AG04449 (cell line): Measurements from ENCODE around the gene SOX18.

Experiments used
- CTCF ChIA-PET: fragments of 350-600 bp; formaldehyde crosslinking; extraction: SDS; loops from one replicate; lab custom pipeline; 2021; ENCODE audit warnings: antibody characterized with exemption; lab: Yijun Ruan, JAX
- POLR2A ChIA-PET: fragments of 400-600, 350-600 bp; formaldehyde crosslinking; extraction: SDS; loops from one replicate; lab custom pipeline; 2020; ENCODE audit warnings: antibody characterized with exemption, inconsistent platforms; lab: Yijun Ruan, JAX
- DNase-seq: peaks from one replicate; pipeline ENCODE4 v3.0.0-alpha.2; 2010; ENCODE audit warnings: low read depth, low spot score
- H3K4me3 ChIP-seq: 2 replicates; pipeline ENCODE4 v1.5.1; 2011; ENCODE audit warnings: low read depth, mild to moderate bottlenecking, control low read depth, low read length
- TF ChIP-seq, protein P1 (sequence below): IDR thresholded peaks from one replicate; pipeline ENCODE4 v1.5.1; 2011; ENCODE audit warnings: mild to moderate bottlenecking, moderate library complexity, low read length, control low read depth, inconsistent platforms; ENCODE audit not compliant: insufficient read depth; ENCODE audit errors: missing control alignments

SOX18 gene

GRCh38 chr20:64084685-64085152, 35.3 kb upstream of the SOX18 start:
- no peak for DNase-seq
- CTCF ChIA-PET, result interaction anchor here (0.8 to 8.7 kb wide), 5 partner anchors 22 to 46 kb away, joined by 3 to 51 read pairs (median 4); partner anchors contain the start of genes NPBWR2 and TCEA2
- no peak overlapping the region for H3K4me3 ChIP-seq
- TF ChIP-seq, protein P1, sequence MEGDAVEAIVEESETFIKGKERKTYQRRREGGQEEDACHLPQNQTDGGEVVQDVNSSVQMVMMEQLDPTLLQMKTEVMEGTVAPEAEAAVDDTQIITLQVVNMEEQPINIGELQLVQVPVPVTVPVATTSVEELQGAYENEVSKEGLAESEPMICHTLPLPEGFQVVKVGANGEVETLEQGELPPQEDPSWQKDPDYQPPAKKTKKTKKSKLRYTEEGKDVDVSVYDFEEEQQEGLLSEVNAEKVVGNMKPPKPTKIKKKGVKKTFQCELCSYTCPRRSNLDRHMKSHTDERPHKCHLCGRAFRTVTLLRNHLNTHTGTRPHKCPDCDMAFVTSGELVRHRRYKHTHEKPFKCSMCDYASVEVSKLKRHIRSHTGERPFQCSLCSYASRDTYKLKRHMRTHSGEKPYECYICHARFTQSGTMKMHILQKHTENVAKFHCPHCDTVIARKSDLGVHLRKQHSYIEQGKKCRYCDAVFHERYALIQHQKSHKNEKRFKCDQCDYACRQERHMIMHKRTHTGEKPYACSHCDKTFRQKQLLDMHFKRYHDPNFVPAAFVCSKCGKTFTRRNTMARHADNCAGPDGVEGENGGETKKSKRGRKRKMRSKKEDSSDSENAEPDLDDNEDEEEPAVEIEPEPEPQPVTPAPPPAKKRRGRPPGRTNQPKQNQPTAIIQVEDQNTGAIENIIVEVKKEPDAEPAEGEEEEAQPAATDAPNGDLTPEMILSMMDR, result no peak
- POLR2A ChIA-PET, result interaction anchor here (1.0 kb wide), 1 partner anchor 220 kb away, joined by 3 read pairs; the partner anchor contains the start of gene TPD52L2

DNA sequence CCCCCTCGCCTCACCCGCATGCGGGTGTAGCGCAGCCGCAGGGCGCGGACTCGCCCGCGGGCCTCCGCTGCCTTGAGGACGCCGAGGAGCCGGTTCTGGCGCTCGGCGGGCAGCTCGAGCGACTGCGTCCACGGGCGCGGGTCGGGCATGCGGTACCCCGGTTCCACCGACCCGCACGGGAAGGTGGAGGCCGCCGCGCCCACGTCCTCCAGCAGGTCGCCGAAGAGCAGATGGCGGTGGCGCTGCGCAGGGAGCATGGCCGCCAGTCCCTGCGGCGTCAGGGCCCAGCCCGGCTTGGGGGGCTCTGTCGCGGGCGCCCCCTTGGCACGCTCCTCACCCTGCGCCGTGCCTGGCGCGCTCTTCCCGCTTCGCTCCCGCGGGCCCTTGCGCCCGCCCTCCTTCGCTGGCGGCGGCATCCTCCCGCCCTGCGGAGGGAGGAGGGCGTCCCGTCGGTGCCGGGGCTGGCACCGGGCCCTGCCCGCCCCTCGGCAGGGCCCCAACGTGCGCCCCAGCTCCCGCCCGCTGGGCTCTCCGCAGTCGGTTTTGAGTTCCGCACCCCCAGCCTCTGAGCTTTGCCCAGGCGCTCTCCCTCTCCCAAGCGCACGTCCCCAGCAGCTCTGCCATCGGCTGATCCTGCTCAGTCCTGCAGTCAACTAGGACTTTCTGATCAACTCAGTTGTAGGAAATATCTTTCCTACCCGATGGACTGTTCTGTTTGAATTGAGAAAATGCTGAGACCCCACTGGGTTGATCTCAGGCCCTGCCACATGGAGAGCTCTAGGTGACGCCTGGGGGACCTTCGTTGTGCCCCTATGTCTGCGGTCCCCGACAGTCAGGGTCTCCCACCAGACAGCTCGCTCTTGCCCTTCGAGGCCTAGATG, 34.6 kb upstream of the SOX18 start, which contains the start of gene LKAAEAR1:
Gene LKAAEAR1 (minus strand): TSS at position 595 of the 881 bp plus-strand sequence. CDS start 179 bp downstream, at position 416.
- DNase-seq, result no peak
- ChIA-PET POLR2A (interaction anchor here (1.0 kb wide), 1 partner anchor 219 kb away, joined by 3 read pairs; the partner anchor contains the start of gene TPD52L2), CTCF (interaction anchor here (0.6 to 8.7 kb wide), 14 partner anchors 15 to 109 kb away, joined by 3 to 51 read pairs (median 4); partner anchors contain the start of genes NPBWR2, PRPF6 and TCEA2)
- peak within 1 kb of the TSS; percentile 52 for H3K4me3 ChIP-seq
- TF ChIP-seq, protein P1, result no peak

GRCh38 chr20:64083378-64083803, 34.0 kb upstream of the SOX18 start:
- ChIA-PET CTCF (interaction anchor here (0.6 to 8.7 kb wide), 12 partner anchors 15 to 108 kb away, joined by 3 to 51 read pairs (median 4); partner anchors contain the start of genes PRPF6 and TCEA2), POLR2A (no interaction called here)
- TF ChIP-seq, protein P1, result peak; percentile 78
- H3K4me3 ChIP-seq, result peak overlapping the region; percentile 52
- DNase-seq, result no peak

- TF ChIP-seq, protein P1, result no peak
- peak overlapping the region; percentile 37 for H3K4me3 ChIP-seq
Measured at GRCh38 chr20:64082820-64083377, 33.5 kb upstream of the SOX18 start.

DNA sequence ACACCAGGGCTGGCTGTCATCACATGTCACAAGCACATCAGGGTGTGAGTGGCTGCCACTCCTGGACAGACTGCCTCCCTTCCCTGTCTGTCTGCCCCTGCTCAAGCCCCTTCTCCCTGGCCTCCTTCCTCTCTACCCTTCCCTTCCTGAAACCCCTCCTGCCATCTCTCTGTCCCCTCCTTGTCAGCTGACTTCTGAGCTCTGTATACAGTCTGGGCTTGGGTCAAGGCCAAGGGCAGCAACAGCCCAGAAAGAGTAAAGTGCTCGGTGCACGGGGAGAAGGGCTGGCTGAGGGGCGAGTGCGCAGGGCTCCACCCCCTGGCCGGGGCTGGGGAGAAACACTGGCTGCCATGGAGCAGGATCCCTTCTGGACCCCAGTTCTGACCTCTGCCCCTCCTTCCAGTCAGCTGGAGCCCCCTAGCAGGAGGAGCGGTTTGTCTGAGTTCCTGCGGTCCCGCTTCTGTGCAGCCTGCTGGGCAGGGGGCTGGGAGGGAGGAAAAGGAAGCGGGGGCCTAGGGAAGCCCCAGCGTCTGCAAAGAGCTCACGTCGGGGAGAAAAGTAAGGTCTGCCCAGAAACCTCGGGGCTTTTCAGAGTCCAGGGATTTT, 32.8 kb upstream of the SOX18 start:
- ChIA-PET POLR2A (no interaction called here), CTCF (interaction anchor here (1.0 to 8.7 kb wide), 5 partner anchors 8 to 107 kb away, joined by 3 to 51 read pairs (median 4); no protein-coding TSS in a partner anchor)
- H3K4me3 ChIP-seq, result no peak overlapping the region
- DNase-seq, result no peak
- TF ChIP-seq, protein P1, result no peak

More at GRCh38 chr20:64082820-64083377, 33.5 kb upstream of the SOX18 start:
- CTCF ChIA-PET, result interaction anchor here (1.0 to 8.7 kb wide), 8 partner anchors 14 to 108 kb away, joined by 3 to 51 read pairs (median 4); partner anchors contain the start of genes PRPF6 and TCEA2
- no peak for DNase-seq
- POLR2A ChIA-PET, result no interaction called here
